Activated CD4-positive, alpha-beta T cell treated with anti-CD3 and anti-CD28 coated beads, Interleukin-2, amount 50 U/mL, for 4 hours (primary cell): Measurements from ENCODE around the gene ZNF232.
"Not testable (repeated sequence)": the region's sequence is repeated elsewhere in the genome, so short reads cannot be mapped to it uniquely, and the experiment has no call there.

ENCODE experiments used
- DNase-seq, 2 experiments: peaks; one replicate each; pipeline ENCODE4 v3.0.0-alpha.2; 2020

The ZNF232 gene

GRCh38 chr17:5096731-5097100 lies 15.0 kb downstream of the ZNF232 start:
- no peak for DNase-seq

GRCh38 chr17:5092218-5093010 lies 19.3 kb downstream of the ZNF232 start:
- DNase-seq = no peak

GRCh38 chr17:5080591-5080990 lies 31.1 kb downstream of the ZNF232 start:
- DNase-seq = no peak

GRCh38 chr17:5078106-5079028 lies 33.3 kb downstream of the ZNF232 start, which contains the start of gene ZFP3:
ZFP3 (plus strand) TSS chr17:5078467; CDS start chr17:5091505, 13,038 bp downstream.
- peak; percentile 67 to 75 for DNase-seq

DNA sequence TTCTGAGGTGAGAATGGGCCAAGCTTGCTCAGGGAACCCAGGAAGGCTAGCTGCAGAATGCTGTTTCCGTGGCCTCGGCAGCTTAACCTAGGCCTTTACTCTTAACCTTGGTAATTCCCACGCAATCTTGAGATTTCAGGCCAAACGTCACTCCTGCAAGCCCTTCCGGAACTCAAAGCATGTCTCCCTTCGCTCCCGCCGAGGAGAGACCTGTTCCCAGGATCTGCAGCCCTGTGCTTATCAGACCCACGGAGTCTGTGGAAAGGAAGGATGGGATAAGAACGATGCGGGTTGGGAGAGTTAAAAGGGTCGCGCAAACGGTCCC lies 33.9 kb downstream of the ZNF232 start:
- no peak for DNase-seq

DNA sequence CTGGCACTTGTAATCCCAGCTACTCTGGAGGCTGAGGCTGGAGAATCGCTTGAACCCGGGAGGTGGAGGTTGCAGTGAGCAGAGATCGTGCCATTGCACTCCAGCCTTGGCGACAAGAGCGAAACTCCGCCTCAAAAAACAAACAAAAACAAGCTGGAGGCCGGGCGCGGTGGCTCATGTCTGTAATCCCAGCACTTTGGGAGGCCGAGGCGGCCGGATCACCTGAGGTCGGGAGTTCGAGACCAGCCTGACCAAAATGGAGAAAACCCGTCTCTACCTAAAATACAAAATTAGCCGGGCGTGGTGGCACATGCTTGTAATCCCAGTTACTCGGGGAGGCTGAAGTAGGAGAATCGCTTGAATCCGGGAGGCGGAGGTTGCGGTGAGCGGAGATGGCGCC lies 34.4 kb downstream of the ZNF232 start:
- DNase-seq = not testable (repeated sequence)

- DNase-seq = not testable (repeated sequence)
These were observed 36.2 kb downstream of the ZNF232 start for GRCh38 chr17:5075472-5075871.

GRCh38 chr17:5069724-5070123 lies 42.0 kb downstream of the ZNF232 start:
- DNase-seq = no peak

GRCh38 chr17:5068236-5068635 lies 43.4 kb downstream of the ZNF232 start:
- no peak for DNase-seq

- no peak for DNase-seq
These were observed 46.4 kb downstream of the ZNF232 start for GRCh38 chr17:5065227-5065744.
